DOHH2 (cell line): ENCODE measurements around the gene ZNF785.
A peak's percentile ranks its signal among the peaks of the same experiment; 100 is the strongest.

Experiments
- H3F3A ChIP-seq: fragments of 200-600 bp; sonication (generic), shearing (Covaris generic); 2 replicates; pipeline ENCODE4 v1.6.0; 2016; ENCODE audit warnings: antibody characterized with exemption, mild to moderate bottlenecking; ENCODE audit not compliant: control insufficient read depth, insufficient read depth
- H3K27ac ChIP-seq: fragments of 200-600 bp; sonication (generic); 2 replicates; pipeline ENCODE4 v1.5.1; 2014; ENCODE audit warnings: low read depth, mild to moderate bottlenecking, low read length, moderate library complexity
- H3K27me3 ChIP-seq: fragments of 200-600 bp; sonication (generic); 2 replicates; pipeline ENCODE4 v1.6.1; 2014; ENCODE audit warnings: mild to moderate bottlenecking, low read length, mixed read lengths; ENCODE audit not compliant: control insufficient read depth
- H3K36me3 ChIP-seq: fragments of 200-600 bp; sonication (generic); 2 replicates; pipeline ENCODE4 v1.6.1; 2014; ENCODE audit warnings: mild to moderate bottlenecking, low read length, moderate library complexity, mixed read lengths; ENCODE audit not compliant: control insufficient read depth
- H3K4me1 ChIP-seq: fragments of 200-600 bp; sonication (generic); 2 replicates; pipeline ENCODE4 v1.6.1; 2014; ENCODE audit warnings: mild to moderate bottlenecking, low read length, mixed read lengths; ENCODE audit not compliant: control insufficient read depth
- H3K4me2 ChIP-seq: fragments of 200-600 bp; sonication (generic); 2 replicates; pipeline ENCODE4 v1.6.0; 2014; ENCODE audit warnings: mild to moderate bottlenecking, low read length, moderate library complexity
- H3K4me3 ChIP-seq: fragments of 200-600 bp; sonication (generic); 2 replicates; pipeline ENCODE4 v1.5.1; 2014; ENCODE audit warnings: mild to moderate bottlenecking, low read length, mixed read lengths
- H3K79me2 ChIP-seq: fragments of 200-600 bp; sonication (generic); 2 replicates; pipeline ENCODE4 v1.6.1; 2014; ENCODE audit warnings: mild to moderate bottlenecking, low read length, mixed read lengths; ENCODE audit not compliant: control insufficient read depth
- H3K9me2 ChIP-seq: fragments of 200-600 bp; sonication (generic); replicated peaks from 2 replicates; pipeline ENCODE4 v1.6.1; 2014; ENCODE audit warnings: mild to moderate bottlenecking, low read length, mixed read lengths; ENCODE audit not compliant: control insufficient read depth
- H3K9me3 ChIP-seq: fragments of 200-600 bp; sonication (generic); 2 replicates; pipeline ENCODE4 v1.6.1; 2014; ENCODE audit warnings: antibody characterized with exemption, low read length, mixed read lengths; ENCODE audit not compliant: control insufficient read depth, insufficient read depth
- H4K20me1 ChIP-seq: fragments of 200-600 bp; sonication (generic); 2 replicates; pipeline ENCODE4 v1.6.0; 2014; ENCODE audit warnings: low read depth, mild to moderate bottlenecking, antibody characterized with exemption, low read length, moderate library complexity; ENCODE audit not compliant: control insufficient read depth, insufficient read depth
- CTCF ChIP-seq: fragments of 200-600 bp; sonication (generic); IDR thresholded peaks from one replicate; pipeline ENCODE4 v1.5.1; 2014; ENCODE audit warnings: antibody characterized with exemption, mild to moderate bottlenecking, low read depth, low read length; ENCODE audit not compliant: poor library complexity, severe bottlenecking
- EZH2phosphoT487 ChIP-seq: fragments of 200-600 bp; sonication (generic); IDR thresholded peaks from 2 replicates; pipeline ENCODE4 v1.6.1; 2017; ENCODE audit warnings: borderline replicate concordance, mild to moderate bottlenecking, antibody characterized with exemption, low read length, moderate library complexity, mixed read lengths

ZNF785 gene

DNA sequence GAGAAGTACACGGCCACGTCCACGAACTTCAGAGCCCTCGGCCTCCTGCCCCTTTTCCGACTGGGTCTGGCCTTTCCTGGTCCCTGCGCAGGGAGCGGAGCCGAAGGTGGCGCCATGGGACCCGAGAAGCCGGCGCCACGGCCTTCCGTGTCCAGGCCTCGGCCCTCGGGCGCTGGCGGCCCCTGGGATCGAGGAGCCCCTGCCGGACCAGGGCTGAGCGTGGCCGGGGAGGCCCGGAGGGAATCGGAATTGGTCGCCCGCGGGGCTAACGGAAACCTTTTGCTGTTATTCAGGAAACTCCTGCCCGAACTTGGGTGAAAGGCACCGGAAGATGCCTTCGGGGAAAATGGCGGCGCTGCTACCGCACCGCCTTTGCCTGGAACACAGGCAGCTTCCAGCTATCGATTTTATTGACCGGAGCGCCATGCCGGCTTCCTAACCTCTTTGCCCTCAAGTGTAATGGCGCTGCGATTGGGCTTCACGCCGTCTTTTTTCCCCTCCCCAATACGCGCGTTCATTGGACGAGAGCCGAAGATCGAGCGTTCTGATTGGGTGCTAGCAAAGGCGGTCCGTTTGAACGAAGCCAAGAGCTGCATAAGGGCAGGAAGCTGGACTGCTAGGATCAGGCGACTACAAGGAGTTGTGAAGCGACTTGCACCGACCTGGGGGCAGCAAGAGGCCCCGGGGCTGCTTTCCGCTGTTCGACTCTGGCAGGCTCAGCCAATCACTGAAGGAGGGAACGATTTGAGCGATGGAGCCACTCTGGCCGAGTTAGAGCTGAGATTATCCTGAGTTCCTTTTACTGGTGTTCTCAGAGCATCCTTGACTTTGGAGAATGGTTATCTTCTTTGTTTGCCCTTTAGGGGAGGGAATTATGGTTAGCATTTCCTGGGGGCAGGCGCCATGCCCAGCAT, 24.7 kb upstream of the ZNF785 start, which contains the start of gene ZNF689:
Gene ZNF689 (minus strand): TSS at position 464 of the 914 bp plus-strand sequence. CDS start 348 bp downstream, at position 116.
- Histone ChIP-seq H3K4me1 (peaks cover 35% of the 10 kb centered on the region), H3K4me2 (peak within 1 kb of the TSS; percentile 86), H3K9me3 (no peaks in the 10 kb centered on the region), H3K36me3 (peaks cover 37% of the 10 kb centered on the region), H3K4me3 (peak within 1 kb of the TSS; percentile 90), H3K79me2 (peaks cover 27% of the 10 kb centered on the region), H3K9me2 (no peaks in the 10 kb centered on the region), H3K27ac (peak within 1 kb of the TSS; percentile 72), H3F3A (peaks cover 7% of the 10 kb centered on the region; the same call in 1 of the 2 replicates), H4K20me1 (no peaks in the 10 kb centered on the region), H3K27me3 (no peaks in the 10 kb centered on the region)
- TF ChIP-seq CTCF (peak; percentile 24), EZH2phosphoT487 (no peak)

- Histone ChIP-seq H3K4me2 (peak overlapping the region; percentile 86), H3K4me1 (peaks cover 30% of the 10 kb centered on the region), H3K79me2 (peaks cover 27% of the 10 kb centered on the region), H3K4me3 (peak overlapping the region; percentile 90), H3K36me3 (peaks cover 46% of the 10 kb centered on the region), H3K27me3 (no peaks in the 10 kb centered on the region), H3F3A (peaks cover 7% of the 10 kb centered on the region; the same call in 1 of the 2 replicates), H3K9me3 (no peaks in the 10 kb centered on the region), H3K9me2 (no peaks in the 10 kb centered on the region), H3K27ac (peak overlapping the region; percentile 72), H4K20me1 (no peaks in the 10 kb centered on the region)
- TF ChIP-seq CTCF (no peak), EZH2phosphoT487 (no peak)
Observed at GRCh38 chr16:30609002-30609925, 23.8 kb upstream of the ZNF785 start.

- Histone ChIP-seq H3K9me2 (no peaks in the 10 kb centered on the region), H3F3A (peaks cover 6% of the 10 kb centered on the region; the same call in 1 of the 2 replicates), H3K4me3 (no peak overlapping the region), H3K9me3 (no peaks in the 10 kb centered on the region), H3K27me3 (no peaks in the 10 kb centered on the region), H4K20me1 (no peaks in the 10 kb centered on the region), H3K4me2 (no peak overlapping the region), H3K36me3 (peaks cover 71% of the 10 kb centered on the region), H3K79me2 (peaks cover 27% of the 10 kb centered on the region), H3K27ac (no peak overlapping the region), H3K4me1 (peaks cover 17% of the 10 kb centered on the region)
- TF ChIP-seq CTCF = no peak
- no peak for TF ChIP-seq EZH2phosphoT487
Observed at GRCh38 chr16:30606004-30606403, 20.5 kb upstream of the ZNF785 start.
